Measurements from ENCODE around the gene ZNF554. TPM values are rescaled to one million over a fixed set of nuclear protein-coding genes. Genes with fewer than 3 reads are reported as not detected.

ZNF554 gene
- total RNA-seq, 1 donor from 2014 or later: 11.0 TPM

- Histone ChIP-seq H3K4me1 (no peaks in the 10 kb centered on the region), H3K9me3 (ENCODE audit: low read depth) (no peaks in the 10 kb centered on the region), H3K27me3 (no peaks in the 10 kb centered on the region), H3K4me3 (no peak overlapping the region), H3K36me3 (no peaks in the 10 kb centered on the region), H3F3A (ENCODE audit: low read depth) (no peaks in the 10 kb centered on the region), H3K79me2 (ENCODE audit: low read depth) (no peaks in the 10 kb centered on the region), H4K20me1 (ENCODE audit: low read depth) (peaks cover 19% of the 10 kb centered on the region), H3K27ac (no peak overlapping the region), H2AFZ (replicated peaks) (no peak overlapping the region), H3K9ac (no peak overlapping the region), H3K4me2 (no peak overlapping the region)
- Mint-ChIP-seq H3K36me3 (peaks cover 19% of the 10 kb centered on the region), H3K9me3 (no peaks in the 10 kb centered on the region), H3K27me3 (ENCODE audit: insufficient read depth, low read depth) (no peaks in the 10 kb centered on the region), H3K27ac (no peak overlapping the region), H3K4me1 (no peaks in the 10 kb centered on the region), H3K4me3 (no peak overlapping the region)
- DNase-seq (ENCODE audit: low spot score): no peak
- TF ChIP-seq EZH2phosphoT487 (IDR thresholded peaks at IDR 0.05) (no peak), CTCF (IDR thresholded peaks at IDR 0.05) (no peak), EZH2 (IDR thresholded peaks at IDR 0.05) (no peak)
These were observed 23.6 kb upstream of the ZNF554 start for GRCh38 chr19:2795827-2796658.

DNA sequence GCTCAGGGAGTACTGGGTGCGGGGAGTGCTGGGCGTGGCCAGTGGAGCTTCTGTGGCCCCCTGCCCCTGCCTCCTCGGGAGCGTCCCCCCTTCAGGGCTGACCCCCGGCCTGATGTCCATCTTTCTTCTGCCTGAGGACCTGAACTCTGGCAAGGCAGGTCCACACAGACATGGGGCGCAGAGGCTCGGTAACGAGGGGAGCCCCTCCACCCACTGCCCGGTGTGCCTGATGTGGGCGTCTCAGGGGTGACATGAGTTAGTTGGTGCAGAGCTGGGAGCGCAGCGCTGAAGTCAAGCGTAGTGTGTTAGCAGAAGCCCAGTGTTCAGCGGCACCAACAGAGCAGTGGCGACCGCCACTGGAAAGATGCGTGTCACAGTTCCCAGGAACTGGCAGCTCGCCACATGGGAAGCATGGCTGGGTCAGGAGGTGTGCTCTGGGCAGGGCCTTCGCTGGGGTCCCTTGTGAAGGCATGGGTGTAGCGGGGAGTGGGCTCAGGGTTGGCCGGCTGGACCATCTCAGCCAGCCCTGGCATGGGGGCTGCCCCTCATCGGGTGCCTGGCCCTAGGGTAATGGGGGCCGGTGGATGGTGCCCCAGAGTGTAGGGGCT, 22.9 kb upstream of the ZNF554 start:
- Histone ChIP-seq H3K79me2 (ENCODE audit: low read depth) (no peaks in the 10 kb centered on the region), H3K27me3 (no peaks in the 10 kb centered on the region), H3K4me3 (no peak overlapping the region), H3K9ac (no peak overlapping the region), H3K36me3 (no peaks in the 10 kb centered on the region), H3F3A (ENCODE audit: low read depth) (no peaks in the 10 kb centered on the region), H3K4me1 (no peaks in the 10 kb centered on the region), H4K20me1 (ENCODE audit: low read depth) (peaks cover 12% of the 10 kb centered on the region), H3K27ac (no peak overlapping the region), H2AFZ (replicated peaks) (no peak overlapping the region), H3K9me3 (ENCODE audit: low read depth) (no peaks in the 10 kb centered on the region), H3K4me2 (no peak overlapping the region)
- TF ChIP-seq EZH2 (IDR thresholded peaks at IDR 0.05) (no peak), EZH2phosphoT487 (IDR thresholded peaks at IDR 0.05) (no peak), CTCF (IDR thresholded peaks at IDR 0.05) (no peak)
- Mint-ChIP-seq H3K4me1 (no peaks in the 10 kb centered on the region), H3K4me3 (no peak overlapping the region), H3K27me3 (ENCODE audit: insufficient read depth, low read depth) (no peaks in the 10 kb centered on the region), H3K27ac (no peak overlapping the region), H3K9me3 (no peaks in the 10 kb centered on the region), H3K36me3 (peaks cover 19% of the 10 kb centered on the region)
- DNase-seq (ENCODE audit: low spot score): no peak

DNA sequence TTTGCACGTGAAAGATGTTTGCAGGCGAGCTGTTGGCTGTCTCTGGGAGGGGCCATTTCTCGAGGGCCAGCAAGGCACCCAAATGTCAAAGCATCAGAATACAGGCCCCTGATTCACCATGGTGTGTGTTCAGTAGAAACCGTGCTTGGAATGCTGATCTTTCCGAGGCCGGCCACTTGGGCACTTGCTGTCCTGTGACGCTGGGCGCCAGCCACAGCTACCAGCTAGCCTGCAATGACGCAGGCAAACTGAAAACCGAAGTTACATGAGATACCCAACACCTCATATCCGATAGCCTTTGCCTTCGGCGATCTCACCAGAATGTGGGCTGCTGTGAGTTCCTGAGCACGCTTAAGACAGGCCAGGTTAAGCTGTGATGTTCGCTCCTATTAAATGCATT, 22.4 kb upstream of the ZNF554 start:
- TF ChIP-seq EZH2 (IDR thresholded peaks at IDR 0.05) (no peak), CTCF (IDR thresholded peaks at IDR 0.05) (no peak), EZH2phosphoT487 (IDR thresholded peaks at IDR 0.05) (no peak)
- Mint-ChIP-seq H3K27me3 (ENCODE audit: insufficient read depth, low read depth) (no peaks in the 10 kb centered on the region), H3K27ac (no peak overlapping the region), H3K4me1 (no peaks in the 10 kb centered on the region), H3K9me3 (no peaks in the 10 kb centered on the region), H3K36me3 (peaks cover 18% of the 10 kb centered on the region), H3K4me3 (no peak overlapping the region)
- DNase-seq (ENCODE audit: low spot score): no peak
- Histone ChIP-seq H3F3A (ENCODE audit: low read depth) (no peaks in the 10 kb centered on the region), H3K4me1 (no peaks in the 10 kb centered on the region), H3K27ac (no peak overlapping the region), H3K27me3 (no peaks in the 10 kb centered on the region), H3K9ac (no peak overlapping the region), H3K36me3 (no peaks in the 10 kb centered on the region), H4K20me1 (ENCODE audit: low read depth) (peaks cover 9% of the 10 kb centered on the region), H2AFZ (replicated peaks) (no peak overlapping the region), H3K4me2 (no peak overlapping the region), H3K9me3 (ENCODE audit: low read depth) (no peaks in the 10 kb centered on the region), H3K4me3 (no peak overlapping the region), H3K79me2 (ENCODE audit: low read depth) (no peaks in the 10 kb centered on the region)

All from neural progenitor cell (in vitro differentiated cells).